K562 (cell line): ENCODE measurements around the gene TFDP1. TPM values are rescaled to one million over a fixed set of nuclear protein-coding genes. Genes with fewer than 3 reads are reported as not detected.

ENCODE experiments used
- ATAC-seq: fragments of 200-7000 bp; cut with Tn5 transposase; 3 replicates; pipeline ENCODE4 v1.9.1; 2020; ENCODE audit warnings: moderate library complexity
- BruUV-seq: library from RNA; stranded (reverse); fragments of 400-500 nt; replicated peaks from 2 replicates; lab custom pipeline; 2021; lab: Mats Ljungman, UMichigan
- CTCF ChIA-PET: fragments of 300-600 bp; formaldehyde crosslinking; extraction: SDS; loops from one replicate; lab custom pipeline; 2021; ENCODE audit warnings: low intra/inter-chr PET ratio; lab: Yijun Ruan, JAX
- POLR2A ChIA-PET: fragments of 300-600, 350-650 bp; sonication (Branson Sonifier 250); formaldehyde crosslinking; extraction: SDS; loops from one replicate; lab custom pipeline; 2021; ENCODE audit warnings: antibody characterized with exemption, inconsistent platforms; lab: Yijun Ruan, JAX
- DNase-seq, 4 experiments: peaks; one replicate each; pipeline versions ENCODE4 v3.0.0 to v3.0.0-alpha.2; 2011 to 2018; ENCODE audit warnings: low spot score in 3 of 4, mixed read lengths in 3 of 4; ENCODE audit errors: extremely low read depth in 1 of 4
- FAIRE-seq: peaks from 2 replicates; lab custom pipeline; 2011; peaks lifted over from hg19 to GRCh38; lab: Jason Lieb, UNC
- H2AFZ ChIP-seq: 2 replicates; pipeline ENCODE4 v1.6.0; 2011; ENCODE audit warnings: low read depth, low read length, control low read depth, inconsistent platforms
- H3K27ac ChIP-seq: fragments of 200-600 bp; 3 replicates; pipeline ENCODE4 v1.8.0; 2011; ENCODE audit warnings: low read depth, mild to moderate bottlenecking, control low read depth, inconsistent platforms, low read length, moderate library complexity, mixed read lengths; ENCODE audit errors: extremely low read depth
- H3K27me3 ChIP-seq, 2 experiments: fragments of 300-600 bp in 1 of 2; 2 replicates in 1 of 2; 3 replicates in 1 of 2; pipeline versions ENCODE4 v1.6.0 to v1.8.0; 2011; ENCODE audit warnings: inconsistent platforms in 2 of 2, low read length in 2 of 2, mild to moderate bottlenecking in 1 of 2, mixed read lengths in 1 of 2, moderate library complexity in 1 of 2; ENCODE audit not compliant: control insufficient read depth in 2 of 2, insufficient read depth in 2 of 2
- H3K36me3 ChIP-seq: fragments of 300-600 bp; 3 replicates; pipeline ENCODE4 v1.8.0; 2011; ENCODE audit warnings: mild to moderate bottlenecking, low read length, inconsistent platforms; ENCODE audit not compliant: control insufficient read depth, insufficient read depth
- H3K4me1 ChIP-seq, 2 experiments: fragments of 200-600 bp in 1 of 2; replicated peaks in 1 of 2; 2 replicates in 1 of 2; 3 replicates in 1 of 2; pipeline versions ENCODE4 v1.5.1 to v1.8.0; 2011; ENCODE audit warnings: inconsistent platforms in 2 of 2, low read length in 2 of 2, mild to moderate bottlenecking in 1 of 2, mixed read lengths in 1 of 2, moderate library complexity in 1 of 2; ENCODE audit not compliant: control insufficient read depth in 2 of 2, insufficient read depth in 2 of 2
- H3K4me2 ChIP-seq: 2 replicates; pipeline ENCODE4 v1.6.1; 2011; ENCODE audit warnings: low read length, control low read depth, inconsistent platforms, mixed read lengths; ENCODE audit not compliant: insufficient read depth
- H3K4me3 ChIP-seq: fragments of 200-600 bp; sonication (generic), shearing (Covaris generic); 2 replicates; pipeline ENCODE4 v1.5.1; 2016; ENCODE audit warnings: control low read depth, inconsistent platforms
- H3K79me2 ChIP-seq: fragments of 200-600 bp; 3 replicates; pipeline ENCODE4 v1.8.0; 2011; ENCODE audit warnings: low read length, inconsistent platforms; ENCODE audit not compliant: control insufficient read depth, insufficient read depth
- H3K9ac ChIP-seq, 2 experiments: 2 replicates each; pipeline versions ENCODE4 v1.6.0 to v1.6.1; 2011; ENCODE audit warnings: low read depth in 2 of 2, low read length in 2 of 2, control low read depth in 1 of 2, inconsistent platforms in 1 of 2, mild to moderate bottlenecking in 1 of 2, mixed read lengths in 1 of 2; ENCODE audit not compliant: insufficient read depth in 1 of 2
- H3K9me1 ChIP-seq: one replicate; pipeline ENCODE4 v1.6.0; 2011; ENCODE audit warnings: inconsistent platforms, mild to moderate bottlenecking, low read length, moderate library complexity; ENCODE audit not compliant: control insufficient read depth, insufficient read depth
- H3K9me3 ChIP-seq: replicated peaks from 2 replicates; pipeline ENCODE4 v1.5.1; 2011; ENCODE audit warnings: low read depth, low read length, inconsistent platforms; ENCODE audit not compliant: control insufficient read depth, insufficient read depth
- H4K20me1 ChIP-seq: replicated peaks from 2 replicates; pipeline ENCODE4 v1.6.1; 2011; ENCODE audit warnings: low read length, inconsistent platforms, mixed read lengths; ENCODE audit not compliant: control insufficient read depth, insufficient read depth
- ATF1 ChIP-seq, 2 experiments: fragments of 450-650 bp in 1 of 2; IDR thresholded peaks; 2 replicates each; pipeline ENCODE4 v1.6.1; 2016; ENCODE audit warnings: missing compliant biosample characterization in 1 of 2, missing genetic modification characterization in 1 of 2
- CBX1 ChIP-seq: sonication (generic); IDR thresholded peaks from 2 replicates; pipeline ENCODE4 v1.6.1; 2016; ENCODE audit warnings: antibody characterized with exemption, low read depth, mild to moderate bottlenecking
- FOXK2 ChIP-seq, 2 experiments: fragments of 450-650 bp; IDR thresholded peaks in 1 of 2; conservative IDR thresholded peaks in 1 of 2; 2 replicates each; pipeline ENCODE4 v1.6.1; 2016; ENCODE audit warnings: low read depth in 2 of 2, mild to moderate bottlenecking in 1 of 2
- HCFC1 ChIP-seq: IDR thresholded peaks from 2 replicates; pipeline ENCODE4 v1.6.1; 2012; ENCODE audit warnings: low read depth, low read length, improper control_type of control experiment
- ILF3 ChIP-seq: fragments of 450-650 bp; IDR thresholded peaks from 2 replicates; pipeline ENCODE4 v1.6.1; 2018; ENCODE audit warnings: antibody characterized with exemption, mild to moderate bottlenecking, moderate library complexity, borderline replicate concordance
- KLF10 ChIP-seq: fragments of 250-450 bp; sonication (Bioruptor Pico); IDR thresholded peaks from 2 replicates; pipeline ENCODE4 v1.6.1; 2021; ENCODE audit warnings: matching md5 sums
- MCM5 ChIP-seq: fragments of 450-650 bp; IDR thresholded peaks from 2 replicates; pipeline ENCODE4 v1.6.1; 2016; ENCODE audit warnings: low read depth
- NR2F6 ChIP-seq: fragments of 450-650 bp; formaldehyde crosslinking; IDR thresholded peaks from 2 replicates; pipeline ENCODE4 v1.4.0; 2020; ENCODE audit warnings: mild to moderate bottlenecking
- SIN3A ChIP-seq, 2 experiments: fragments of 150-350 bp in 1 of 2; IDR thresholded peaks; 2 replicates each; pipeline ENCODE4 v1.6.1; 2011 to 2016; ENCODE audit warnings: borderline replicate concordance in 2 of 2, low read depth in 2 of 2, low read length in 2 of 2, mild to moderate bottlenecking in 2 of 2, moderate library complexity in 2 of 2; ENCODE audit not compliant: control insufficient read depth in 1 of 2
- SMAD4 ChIP-seq: fragments of 250-450 bp; sonication (Bioruptor Pico); conservative IDR thresholded peaks from 2 replicates; pipeline ENCODE4 v1.8.0; 2021; ENCODE audit warnings: inconsistent platforms, mild to moderate bottlenecking, moderate library complexity
- TCF7 ChIP-seq: sonication (generic); IDR thresholded peaks from 2 replicates; pipeline ENCODE4 v1.6.1; 2016; ENCODE audit warnings: antibody characterized with exemption, borderline replicate concordance
- ZNF318 ChIP-seq, 2 experiments: fragments of 450-650 bp; IDR thresholded peaks; 2 replicates each; pipeline ENCODE4 v1.6.1; 2016; ENCODE audit warnings: mild to moderate bottlenecking in 2 of 2, borderline replicate concordance in 1 of 2, low read depth in 1 of 2, moderate library complexity in 1 of 2
- ZNF584 ChIP-seq: fragments of 200-800 bp; sonication (Bioruptor generic); IDR thresholded peaks from 2 replicates; pipeline ENCODE4 v1.6.1; 2016; ENCODE audit warnings: low read depth, mild to moderate bottlenecking, missing genetic modification characterization, missing compliant biosample characterization
- ZNF780A ChIP-seq: fragments of 250-450 bp; sonication (Bioruptor Pico); IDR thresholded peaks from 2 replicates; pipeline ENCODE4 v1.5.0; 2021; ENCODE audit warnings: mild to moderate bottlenecking
- WGBS: fragments of 100-300 bp; shearing (Covaris generic); methylation state at CpG from one replicate; pipeline ENCODE4 v1.1.6; 2016; ENCODE audit warnings: low coverage, mixed read lengths; ENCODE audit not compliant: insufficient coverage; ENCODE audit errors: missing lambda C conversion rate; 5-methylcytosine and 5-hydroxymethylcytosine counted together
- in situ Hi-C: fragments of 300-500 bp; cut with MboI; formaldehyde crosslinking; loops from 4 replicates; pipeline ENCODE4 v1.15.0; 2018; ENCODE audit warnings: inconsistent platforms, mixed read lengths
- intact Hi-C: fragments of 100-400 bp; cut with micrococcal nuclease; formaldehyde crosslinking; loops from 2 replicates; pipeline ENCODE4 v1.14.2; 2022
- polyA plus RNA-seq, 8 experiments: library from polyadenylated mRNA; depleted of rRNA in 4 of 8; stranded (reverse) in 5 of 8; unstranded in 3 of 8; fragments of >200 nt; fragmentation: Nextera tagmentation in 2 of 8; fragmentation: Illumina TruSeq in 1 of 8; extraction: Ambion mirVana in 2 of 8; extraction: Trizol in 1 of 8; gene quantifications; 2 replicates each; pipeline versions ENCODE4 v1.2.1 to v1.2.3, GENCODE V29; 2011 to 2014; ENCODE audit warnings: inconsistent platforms in 1 of 8, missing spikeins in 1 of 8
- total RNA-seq, 7 experiments: library from RNA; depleted of rRNA in 6 of 7; stranded (reverse); fragments of >200 nt in 6 of 7; fragmentation: Illumina TruSeq in 2 of 7; extraction: Trizol in 2 of 7; gene quantifications; 2 replicates each; pipeline versions ENCODE4 v1.2.1 to v1.2.3, GENCODE V29; 2011 to 2021; ENCODE audit warnings: low replicate concordance in 1 of 7

TFDP1 gene
- total and polyA plus RNA-seq, 9 of the 15 experiments (the other 6 are each of a cell fraction or from before 2014, with no cell fraction given): 33.8 to 145 (median 69.1) TPM

GRCh38 chr13:113602291-113602988 lies 17.9 kb downstream of the TFDP1 start:
- Histone ChIP-seq H3K9me1 (no peaks in the 10 kb centered on the region), H3K9me3 (peaks cover 5% of the 10 kb centered on the region; the same call in 1 of the 2 replicates), H4K20me1 (no peaks in the 10 kb centered on the region; the same call in 1 of the 2 replicates), H3K9ac (no peak overlapping the region), H3K36me3 (peaks cover 57% of the 10 kb centered on the region; the same call in 2 of the 3 replicates), H2AFZ (no peak overlapping the region), H3K4me2 (no peak overlapping the region), H3K27ac (no peak overlapping the region), H3K4me1 (peaks cover 0 to 4% of the 10 kb centered on the region in 2 experiments; a peak in 2 of 5 replicates), H3K27me3 (no peaks in the 10 kb centered on the region), H3K4me3 (no peak overlapping the region), H3K79me2 (peaks cover 94% of the 10 kb centered on the region)
- DNase-seq: no peak
- intact Hi-C loops (no loop called here), in situ Hi-C loops (no loop called here)
- 90% methylated on average over 5 of the region's 15 CpGs for WGBS
- ChIA-PET POLR2A (interaction anchor here (0.9 kb wide), 1 partner anchor 15 kb away, joined by 4 read pairs; no protein-coding TSS in a partner anchor), CTCF (no interaction called here)
- FAIRE-seq: no peak
- no peak for ATAC-seq
- TF ChIP-seq ILF3 (no peak), FOXK2 (conservative IDR thresholded peaks at IDR 0.05 in 1 of 2, IDR thresholded peaks at IDR 0.05 in 1 of 2; ENCODE audit: low read depth in 2 of 2) (no peak), CBX1 (no peak), ATF1 (CRISPR knock-in tag; IDR thresholded peaks at IDR 0.05) (no peak), ATF1 (tag; IDR thresholded peaks at IDR 0.05) (no peak), SMAD4 (CRISPR knock-in tag) (no peak), MCM5 (no peak), ZNF584 (CRISPR knock-in tag) (no peak), SIN3A (IDR thresholded peaks at IDR 0.05; ENCODE audit: borderline replicate concordance in 2 of 2, control insufficient read depth in 1 of 2, low read depth in 2 of 2, low read length in 2 of 2) (no peak), HCFC1 (no peak), TCF7 (no peak), KLF10 (CRISPR knock-in tag) (no peak), ZNF318 (IDR thresholded peaks at IDR 0.05; ENCODE audit: borderline replicate concordance in 1 of 2, low read depth in 1 of 2) (no peak), ZNF780A (CRISPR knock-in tag) (no peak), NR2F6 (CRISPR knock-in tag) (no peak)
- no TSS peak for BruUV-seq
